ENCODE results near the gene TLDC2. TPM values are rescaled to one million over a fixed set of nuclear protein-coding genes. Genes with fewer than 3 reads are reported as not detected.
"Not testable (repeated sequence)": the region's sequence is repeated elsewhere in the genome, so short reads cannot be mapped to it uniquely, and the experiment has no call there.

Gene TLDC2
- polyA plus RNA-seq, 1 donor from 2014 or later = not detected

GRCh38 chr20:36871640-36872570 lies 4.0 kb upstream of the TLDC2 start:
- no peak overlapping the region for H3K4me3 Mint-ChIP-seq
- H3K27ac Mint-ChIP-seq = peak overlapping the region in 1 of 3 donors; percentile 53
- H3K4me1 Mint-ChIP-seq = peaks cover 15 to 21% (median 16%) of the 10 kb centered on the region in 3 donors
- H3K36me3 Mint-ChIP-seq = no peaks in the 10 kb centered on the region
- no peaks in the 10 kb centered on the region for H3K9me3 Mint-ChIP-seq
- H3K27me3 Mint-ChIP-seq = no peaks in the 10 kb centered on the region

DNA sequence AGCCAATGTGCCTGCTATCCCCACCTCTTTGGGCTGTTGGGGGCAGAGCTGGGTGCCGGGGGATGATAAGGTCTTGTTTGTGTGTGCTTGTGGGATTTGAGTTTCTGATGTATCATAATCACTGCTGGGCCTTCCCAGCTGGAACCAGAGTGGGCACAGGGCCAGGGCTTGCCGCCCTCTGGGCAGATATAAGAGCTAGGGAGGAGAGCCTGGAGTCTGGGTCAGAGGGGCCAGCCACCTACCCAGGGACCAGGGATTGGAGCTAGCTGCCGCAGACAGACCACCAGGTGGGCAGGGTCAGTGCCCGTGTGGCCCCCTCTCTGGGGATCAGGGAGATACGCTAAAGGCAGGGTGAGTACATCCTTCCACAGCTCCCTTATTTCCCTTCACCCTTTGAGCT lies 3.1 kb upstream of the TLDC2 start:
- no peaks in the 10 kb centered on the region for H3K27me3 Mint-ChIP-seq
- H3K9me3 Mint-ChIP-seq = no peaks in the 10 kb centered on the region
- no peak overlapping the region for H3K4me3 Mint-ChIP-seq
- peaks cover 10 to 17% (median 12%) of the 10 kb centered on the region in 3 donors for H3K4me1 Mint-ChIP-seq
- H3K36me3 Mint-ChIP-seq = no peaks in the 10 kb centered on the region
- H3K27ac Mint-ChIP-seq = peak overlapping the region in 1 of 3 donors; percentile 53

DNA sequence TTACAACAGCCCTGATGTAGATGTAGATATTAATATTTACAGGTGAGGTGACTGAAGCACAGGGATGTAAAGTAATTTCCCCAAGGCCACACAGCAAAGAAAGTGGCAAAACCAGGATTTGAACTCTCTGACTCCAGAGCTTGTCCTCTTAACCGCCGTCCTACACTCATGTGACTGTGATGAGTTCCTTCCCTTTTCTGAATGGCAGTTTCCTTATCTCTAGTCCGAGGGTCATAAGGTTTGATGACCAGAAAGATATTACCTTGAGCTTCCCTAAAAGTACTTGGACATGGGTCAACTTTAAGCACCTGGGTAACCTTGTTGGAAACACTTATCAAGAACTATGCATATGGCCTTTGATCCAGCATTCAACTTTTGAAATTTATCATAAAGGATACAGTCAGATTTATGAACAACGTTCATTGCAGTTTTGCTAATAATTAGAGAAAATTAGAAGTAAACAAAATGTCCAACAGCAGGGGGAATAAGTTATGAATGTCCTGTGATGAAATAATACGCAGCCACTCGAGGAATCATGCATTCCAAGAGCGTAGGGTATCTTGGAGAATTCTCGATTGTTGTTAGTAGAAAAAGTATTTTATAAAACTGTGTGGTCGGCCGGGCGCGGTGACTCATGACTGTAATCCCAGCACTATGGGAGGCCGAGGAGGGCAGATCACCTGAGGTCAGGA lies 2.3 kb upstream of the TLDC2 start:
- Mint-ChIP-seq H3K4me3 (no peak overlapping the region), H3K27me3 (no peaks in the 10 kb centered on the region), H3K27ac (no peak overlapping the region), H3K4me1 (peaks cover 10 to 17% (median 12%) of the 10 kb centered on the region in 3 donors), H3K36me3 (no peaks in the 10 kb centered on the region), H3K9me3 (no peaks in the 10 kb centered on the region)

DNA sequence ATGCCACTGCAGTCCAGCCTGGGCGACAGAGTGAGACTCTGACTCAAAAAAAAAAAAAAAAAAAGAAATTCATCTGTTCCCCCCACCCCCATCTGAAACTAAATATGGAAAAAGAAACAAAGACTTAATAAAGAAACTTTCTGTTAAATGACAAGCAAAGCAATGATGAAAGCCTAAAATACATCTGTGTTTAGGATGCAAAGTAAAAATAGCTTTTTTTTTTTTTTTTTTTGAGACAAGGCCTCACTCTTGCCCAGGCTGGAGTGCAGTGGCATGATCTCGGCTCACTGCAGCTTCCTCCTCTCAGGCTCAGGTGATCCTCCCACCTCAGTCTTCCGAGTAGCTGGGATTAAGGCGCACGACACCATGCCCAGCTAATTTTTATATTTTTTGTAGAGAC lies 845 bp upstream of the TLDC2 start:
- H3K27ac Mint-ChIP-seq = peak overlapping the region in 1 of 3 donors; percentile 8
- H3K4me3 Mint-ChIP-seq = peak overlapping the region in 1 of 4 donors; percentile 58

GRCh38 chr20:36876473-36876833 lies 515 bp downstream of the TLDC2 start:
- no peaks in the 10 kb centered on the region for H3K27me3 Mint-ChIP-seq
- H3K36me3 Mint-ChIP-seq = no peaks in the 10 kb centered on the region
- no peaks in the 10 kb centered on the region for H3K9me3 Mint-ChIP-seq
- peak overlapping the region in 1 of 3 donors; percentile 71 for H3K27ac Mint-ChIP-seq
- peaks cover 10 to 17% (median 12%) of the 10 kb centered on the region in 3 donors for H3K4me1 Mint-ChIP-seq
- peak overlapping the region in 1 of 4 donors; percentile 48 for H3K4me3 Mint-ChIP-seq

More for the DNA sequence above, 845 bp upstream of the TLDC2 start:
- not testable (repeated sequence) for H3K9me3 Mint-ChIP-seq, H3K36me3 Mint-ChIP-seq, H3K27me3 Mint-ChIP-seq
- peaks cover 10 to 17% (median 12%) of the 10 kb centered on the region in 3 donors for H3K4me1 Mint-ChIP-seq

- no peak overlapping the region for H3K4me3 Mint-ChIP-seq
- no peaks in the 10 kb centered on the region for H3K27me3 Mint-ChIP-seq
- peaks cover 10 to 14% (median 11%) of the 10 kb centered on the region in 3 donors for H3K4me1 Mint-ChIP-seq
- H3K9me3 Mint-ChIP-seq = no peaks in the 10 kb centered on the region
- peaks cover 2% of the 10 kb centered on the region for H3K36me3 Mint-ChIP-seq
- H3K27ac Mint-ChIP-seq = no peak overlapping the region
These were observed 3.0 kb downstream of the TLDC2 start for GRCh38 chr20:36878941-36879340.

- Mint-ChIP-seq H3K27me3 (no peaks in the 10 kb centered on the region), H3K4me1 (peaks cover 3 to 10% (median 6%) of the 10 kb centered on the region in 3 donors), H3K9me3 (peaks cover 0 to 3% (median 0%) of the 10 kb centered on the region in 3 donors), H3K4me3 (no peak overlapping the region), H3K36me3 (peaks cover 2% of the 10 kb centered on the region), H3K27ac (peak overlapping the region in 1 of 3 donors; percentile 81)
These were observed 4.9 kb downstream of the TLDC2 start for GRCh38 chr20:36880741-36881250.

GRCh38 chr20:36881331-36881730 lies 5.4 kb downstream of the TLDC2 start:
- peak overlapping the region in 1 of 3 donors; percentile 81 for H3K27ac Mint-ChIP-seq
- H3K9me3 Mint-ChIP-seq = peaks cover 0 to 3% (median 0%) of the 10 kb centered on the region in 3 donors
- peaks cover 0 to 6% (median 5%) of the 10 kb centered on the region in 3 donors for H3K4me1 Mint-ChIP-seq
- no peak overlapping the region for H3K4me3 Mint-ChIP-seq
- peaks cover 2% of the 10 kb centered on the region for H3K36me3 Mint-ChIP-seq
- H3K27me3 Mint-ChIP-seq = no peaks in the 10 kb centered on the region

GRCh38 chr20:36881888-36882287 lies 6.0 kb downstream of the TLDC2 start:
- Mint-ChIP-seq H3K36me3 (peaks cover 2% of the 10 kb centered on the region), H3K4me1 (peaks cover 3% of the 10 kb centered on the region in 3 donors), H3K4me3 (no peak overlapping the region), H3K27ac (peak overlapping the region in 1 of 3 donors; percentile 39), H3K27me3 (no peaks in the 10 kb centered on the region), H3K9me3 (peaks cover 0 to 3% (median 0%) of the 10 kb centered on the region in 3 donors)

DNA sequence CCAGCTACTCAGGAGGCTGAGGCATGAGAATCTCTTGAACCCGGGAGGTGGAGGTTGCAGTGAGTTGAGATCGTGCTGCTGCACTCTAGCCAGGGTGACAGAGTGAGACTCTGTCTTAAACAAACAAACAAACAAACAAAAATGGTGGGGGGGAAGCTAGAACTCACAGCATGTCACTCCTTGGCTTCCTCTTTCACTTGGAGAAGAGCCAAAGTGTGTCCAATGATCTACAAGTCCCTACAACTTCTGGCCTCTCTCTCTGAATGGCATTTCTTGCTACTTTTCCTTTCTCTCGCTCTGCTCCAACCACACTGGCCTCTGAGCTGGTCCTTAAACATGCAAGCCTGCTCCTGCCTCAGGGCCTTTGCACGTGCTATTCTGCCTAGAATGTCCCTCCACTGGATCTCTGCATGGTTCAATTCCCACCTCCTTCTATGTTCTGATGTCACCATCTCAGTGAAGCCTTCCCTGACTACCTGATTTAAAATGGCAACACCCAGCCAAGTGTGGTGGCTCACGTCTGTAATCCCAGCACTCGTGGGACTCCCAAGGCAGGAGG lies 8.1 kb downstream of the TLDC2 start:
- peaks cover 0 to 3% (median 0%) of the 10 kb centered on the region in 3 donors for H3K9me3 Mint-ChIP-seq
- H3K36me3 Mint-ChIP-seq = peaks cover 2% of the 10 kb centered on the region
- peaks cover 5 to 6% (median 5%) of the 10 kb centered on the region in 3 donors for H3K4me1 Mint-ChIP-seq
- no peaks in the 10 kb centered on the region for H3K27me3 Mint-ChIP-seq
- no peak overlapping the region for H3K27ac Mint-ChIP-seq
- H3K4me3 Mint-ChIP-seq = no peak overlapping the region

- Mint-ChIP-seq H3K36me3 (peaks cover 2% of the 10 kb centered on the region), H3K4me3 (no peak overlapping the region), H3K9me3 (peaks cover 0 to 3% (median 0%) of the 10 kb centered on the region in 3 donors), H3K27ac (no peak overlapping the region), H3K4me1 (peaks cover 5 to 6% (median 5%) of the 10 kb centered on the region in 3 donors), H3K27me3 (no peaks in the 10 kb centered on the region)
These were observed 9.4 kb downstream of the TLDC2 start for GRCh38 chr20:36885356-36885755.

GRCh38 chr20:36886859-36887751 lies 11.2 kb downstream of the TLDC2 start:
- Mint-ChIP-seq H3K9me3 (peaks cover 0 to 3% (median 0%) of the 10 kb centered on the region in 3 donors), H3K27me3 (no peaks in the 10 kb centered on the region), H3K4me1 (peaks cover 5 to 6% (median 5%) of the 10 kb centered on the region in 3 donors), H3K4me3 (peak overlapping the region in 3 of 4 donors; percentile 8 to 74 (median 72)), H3K27ac (peak overlapping the region in 2 of 3 donors; percentile 10 to 39), H3K36me3 (no peaks in the 10 kb centered on the region)

GRCh38 chr20:36887752-36888090 lies 11.8 kb downstream of the TLDC2 start:
- H3K27ac Mint-ChIP-seq = no peak overlapping the region
- H3K4me3 Mint-ChIP-seq = no peak overlapping the region
- peaks cover 0 to 3% (median 0%) of the 10 kb centered on the region in 3 donors for H3K9me3 Mint-ChIP-seq
- H3K27me3 Mint-ChIP-seq = no peaks in the 10 kb centered on the region
- peaks cover 5 to 6% (median 5%) of the 10 kb centered on the region in 3 donors for H3K4me1 Mint-ChIP-seq
- no peaks in the 10 kb centered on the region for H3K36me3 Mint-ChIP-seq
